OCI-LY7 (cell line): ENCODE data around the gene TAGLN2. TPM values are rescaled to one million over a fixed set of nuclear protein-coding genes. Genes with fewer than 3 reads are reported as not detected.
A peak's percentile ranks its signal among the peaks of the same experiment; 100 is the strongest.

ENCODE experiments used
- BruUV-seq: library from RNA; stranded (reverse); fragments of 400-500 nt; replicated peaks from 2 replicates; lab custom pipeline; 2021; lab: Mats Ljungman, UMichigan
- CTCF ChIA-PET: fragments of 300-600 bp; sonication (Branson Sonifier 250); formaldehyde crosslinking; loops from one replicate; lab custom pipeline; 2022; ENCODE audit warnings: antibody characterized with exemption; ENCODE audit not compliant: unreplicated experiment; lab: Charles Lee
- POLR2A ChIA-PET: fragments of 300-600 bp; sonication (Branson Sonifier 250); formaldehyde crosslinking; loops from one replicate; lab custom pipeline; 2022; ENCODE audit warnings: antibody characterized with exemption; lab: Charles Lee
- DNase-seq: peaks from one replicate; pipeline ENCODE4 v3.0.0-alpha.2; 2015; ENCODE audit warnings: low spot score
- H2AFZ ChIP-seq: fragments of 200-600 bp; sonication (generic), shearing (Covaris generic); 2 replicates; pipeline ENCODE4 v1.6.1; 2014; ENCODE audit warnings: mild to moderate bottlenecking, antibody characterized with exemption, low read length, moderate library complexity
- H3K27ac ChIP-seq: fragments of 200-600 bp; sonication (generic); 2 replicates; pipeline ENCODE4 v1.5.1; 2014; ENCODE audit warnings: mixed run types, low read depth, mild to moderate bottlenecking, moderate library complexity, low read length, inconsistent platforms; ENCODE audit not compliant: poor library complexity, severe bottlenecking
- H3K36me3 ChIP-seq: fragments of 200-600 bp; sonication (generic); 2 replicates; pipeline ENCODE4 v1.6.1; 2014; ENCODE audit warnings: mild to moderate bottlenecking, antibody characterized with exemption, low read length, moderate library complexity, mixed read lengths; ENCODE audit not compliant: insufficient read depth
- H3K4me1 ChIP-seq: fragments of 200-600 bp; sonication (generic); 2 replicates; pipeline ENCODE4 v1.5.1; 2014; ENCODE audit warnings: mild to moderate bottlenecking, low read length; ENCODE audit not compliant: insufficient read depth, poor library complexity, severe bottlenecking
- H3K4me2 ChIP-seq: fragments of 200-600 bp; sonication (generic); 2 replicates; pipeline ENCODE4 v1.6.1; 2014; ENCODE audit warnings: mild to moderate bottlenecking, low read length
- H3K4me3 ChIP-seq: fragments of 200-600 bp; sonication (generic); 2 replicates; pipeline ENCODE4 v1.5.1; 2014; ENCODE audit warnings: mild to moderate bottlenecking, low read depth, low read length; ENCODE audit not compliant: poor library complexity, severe bottlenecking
- H3K79me2 ChIP-seq: fragments of 200-600 bp; sonication (generic); 2 replicates; pipeline ENCODE4 v1.6.1; 2016; ENCODE audit warnings: low read depth, mild to moderate bottlenecking, low read length, moderate library complexity, mixed read lengths; ENCODE audit not compliant: insufficient read depth
- H3K9me2 ChIP-seq: fragments of 200-600 bp; sonication (generic); 2 replicates; pipeline ENCODE4 v1.6.1; 2016; ENCODE audit warnings: mild to moderate bottlenecking, low read length, mixed read lengths; ENCODE audit not compliant: insufficient read depth
- H3K9me3 ChIP-seq: fragments of 200-600 bp; sonication (generic); 2 replicates; pipeline ENCODE4 v1.6.1; 2014; ENCODE audit warnings: mild to moderate bottlenecking, mixed run types, low read length, mixed read lengths
- H4K20me1 ChIP-seq: fragments of 200-600 bp; sonication (generic); 2 replicates; pipeline ENCODE4 v1.6.1; 2014; ENCODE audit warnings: mild to moderate bottlenecking, antibody characterized with exemption, low read length, moderate library complexity, mixed read lengths; ENCODE audit not compliant: insufficient read depth
- CTCF ChIP-seq: fragments of 200-600 bp; sonication (generic); conservative IDR thresholded peaks from 2 replicates; pipeline ENCODE4 v1.5.1; 2014; ENCODE audit warnings: mild to moderate bottlenecking, antibody characterized with exemption, low read length, moderate library complexity, mixed read lengths
- EZH2phosphoT487 ChIP-seq: fragments of 200-600 bp; sonication (generic); IDR thresholded peaks from 2 replicates; pipeline ENCODE4 v1.6.1; 2018; ENCODE audit warnings: low read depth, borderline replicate concordance, mild to moderate bottlenecking, mixed run types, antibody characterized with exemption, low read length, moderate library complexity, mixed read lengths
- intact Hi-C: fragments of 100-400 bp; cut with micrococcal nuclease; formaldehyde crosslinking; loops from one replicate; pipeline ENCODE4 v1.10.0; 2022; ENCODE audit not compliant: unreplicated experiment
- total RNA-seq, 2 experiments: library from RNA; depleted of rRNA in 1 of 2; stranded (reverse); fragments of >200 nt in 1 of 2; shearing (Covaris generic) in 1 of 2; gene quantifications; 2 replicates each; pipeline ENCODE4 v1.2.3, GENCODE V29; 2014 to 2022

Gene TAGLN2
- total RNA-seq, 2 experiments from 2014 or later = 193 to 215 TPM

- DNase-seq = peak; percentile 16
- Histone ChIP-seq H3K4me2 (no peak overlapping the region), H3K4me1 (peaks cover 8% of the 10 kb centered on the region), H3K36me3 (no peaks in the 10 kb centered on the region), H3K27ac (no peak overlapping the region), H3K4me3 (no peak overlapping the region), H2AFZ (no peak overlapping the region), H3K9me2 (no peaks in the 10 kb centered on the region), H3K79me2 (no peaks in the 10 kb centered on the region), H4K20me1 (no peaks in the 10 kb centered on the region), H3K9me3 (no peaks in the 10 kb centered on the region)
- intact Hi-C loops = loop anchor here (2.0 kb wide), 1 partner anchor 142 kb away; no protein-coding TSS in a partner anchor
- ChIA-PET CTCF (no interaction called here), POLR2A (no interaction called here)
- no TSS peak for BruUV-seq
- TF ChIP-seq CTCF (no peak), EZH2phosphoT487 (no peak)
Observed at GRCh38 chr1:159937054-159937750, 11.9 kb upstream of the TAGLN2 start.

- peak; percentile 60 for DNase-seq
- Histone ChIP-seq H3K36me3 (no peaks in the 10 kb centered on the region), H3K4me1 (peaks cover 8% of the 10 kb centered on the region), H3K79me2 (no peaks in the 10 kb centered on the region), H3K9me2 (no peaks in the 10 kb centered on the region), H3K9me3 (no peaks in the 10 kb centered on the region), H2AFZ (no peak overlapping the region), H3K4me2 (peak overlapping the region; percentile 8; the same call in 1 of the 2 replicates), H4K20me1 (no peaks in the 10 kb centered on the region), H3K27ac (no peak overlapping the region), H3K4me3 (no peak overlapping the region)
- intact Hi-C loops = loop anchor here (1.0 to 2.0 kb wide), 2 partner anchors 71 to 142 kb away; no protein-coding TSS in a partner anchor
- TF ChIP-seq CTCF (peak; percentile 83), EZH2phosphoT487 (no peak)
- BruUV-seq = no TSS peak
- ChIA-PET CTCF (interaction anchor here (1.1 kb wide), 1 partner anchor 71 kb away, joined by 4 read pairs; no protein-coding TSS in a partner anchor), POLR2A (no interaction called here)
Observed at GRCh38 chr1:159936273-159936904, 11.1 kb upstream of the TAGLN2 start.
